Effector CD4-positive, alpha-beta T cell (primary cell): ENCODE measurements around the gene PRDM12.

Experiments
- DNase-seq: peaks from one replicate; pipeline ENCODE4 v3.0.0-alpha.2; 2020

PRDM12 gene

GRCh38 chr9:130732136-130732535 lies 67.7 kb downstream of the PRDM12 start:
- no peak for DNase-seq
